HepG2 (cell line): ENCODE data around the gene CAPN13.

ENCODE experiments used
- HNF4G ChIP-seq, 2 experiments: sonication (generic) in 1 of 2; formaldehyde crosslinking in 1 of 2; IDR thresholded peaks; 2 replicates each; pipeline versions ENCODE4 v1.4.0 to v1.6.1; 2011 to 2020; ENCODE audit warnings: borderline replicate concordance in 2 of 2, low read depth in 2 of 2, mild to moderate bottlenecking in 2 of 2, low read length in 1 of 2, missing genetic modification reagents in 1 of 2, moderate library complexity in 1 of 2
- ZNF720 ChIP-seq: sonication (generic); formaldehyde crosslinking; IDR thresholded peaks from 2 replicates; pipeline ENCODE4 v1.4.0; 2020; ENCODE audit warnings: missing genetic modification reagents

GRCh38 chr2:30781961-30782533 lies 25.2 kb downstream of the CAPN13 start:
- TF ChIP-seq ZNF720 (CRISPR knock-in tag) (no peak), HNF4G (IDR thresholded peaks at IDR 0.05; ENCODE audit: borderline replicate concordance, low read depth, low read length) (no peak), HNF4G (CRISPR knock-in tag; IDR thresholded peaks at IDR 0.05; ENCODE audit: borderline replicate concordance, low read depth) (no peak)
